ENCODE data around the gene KCNK17.

DNA sequence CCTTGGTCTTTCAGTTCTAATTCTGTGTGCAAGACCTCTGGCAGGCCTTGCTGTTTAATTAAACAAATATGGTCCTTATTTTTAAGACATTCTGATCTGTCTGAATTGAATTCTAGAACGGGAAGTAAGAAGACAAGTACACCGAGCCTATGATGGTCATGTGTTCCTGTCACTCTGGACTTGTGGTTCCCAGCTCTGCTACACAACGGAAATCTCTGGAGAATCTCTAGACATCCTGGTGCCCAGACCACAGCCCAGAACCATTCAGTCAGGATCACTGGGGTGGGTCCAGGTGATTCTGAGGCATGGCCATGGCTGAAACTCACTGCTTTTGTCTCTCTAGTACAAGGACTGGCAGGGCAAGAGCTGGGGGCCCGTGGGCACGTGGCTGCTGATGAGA lies 24.2 kb upstream of the KCNK17 start:
- TF ChIP-seq CTCF (IDR thresholded peaks at IDR 0.05) (no peak), TCF7L2 (IDR thresholded peaks at IDR 0.05; ENCODE audit: low read depth, low read length) (no peak), SIN3A (IDR thresholded peaks at IDR 0.05; ENCODE audit: borderline replicate concordance, insufficient read depth, low read depth, low read length) (no peak)

All from Panc1 (cell line).